Neutrophil (primary cell): ENCODE results near the gene HOXC9.

Source experiments
- H3K27ac ChIP-seq: fragments of 200-600 bp; sonication (generic); 2 replicates; pipeline ENCODE4 v1.5.1; 2016; ENCODE audit warnings: mild to moderate bottlenecking, moderate library complexity
- H3K27me3 ChIP-seq: fragments of 200-600 bp; sonication (generic); 2 replicates; pipeline ENCODE4 v1.6.0; 2016; ENCODE audit warnings: mild to moderate bottlenecking
- H3K36me3 ChIP-seq: fragments of 200-600 bp; sonication (generic); 2 replicates; pipeline ENCODE4 v1.5.1; 2017
- H3K4me1 ChIP-seq, 2 experiments: fragments of 200-600 bp in 1 of 2; sonication (generic) in 1 of 2; 1 replicate in 1 of 2; 2 replicates in 1 of 2; pipeline versions ENCODE4 v1.5.1 to v1.6.1; 2013 to 2016; ENCODE audit warnings: low read depth in 1 of 2, low read length in 1 of 2, mild to moderate bottlenecking in 1 of 2, moderate library complexity in 1 of 2; ENCODE audit not compliant: control insufficient read depth in 1 of 2, insufficient read depth in 1 of 2
- H3K4me3 ChIP-seq, 2 experiments: fragments of 200-600 bp in 1 of 2; sonication (generic) in 1 of 2; 1 replicate in 1 of 2; 2 replicates in 1 of 2; pipeline ENCODE4 v1.5.1; 2013 to 2016; ENCODE audit warnings: low read depth in 1 of 2, low read length in 1 of 2, mild to moderate bottlenecking in 1 of 2, moderate library complexity in 1 of 2
- H3K9me3 ChIP-seq: fragments of 200-600 bp; sonication (generic); 2 replicates; pipeline ENCODE4 v1.5.1; 2016
- CTCF ChIP-seq: fragments of 200-600 bp; sonication (generic); IDR thresholded peaks from 2 replicates; pipeline ENCODE4 v1.5.1; 2016; ENCODE audit warnings: antibody characterized with exemption

The HOXC9 gene

GRCh38 chr12:54001283-54002187, 1.6 kb downstream of the HOXC9 start:
- no peak for TF ChIP-seq CTCF
- H3K27ac ChIP-seq, result no peak overlapping the region
- H3K4me3 ChIP-seq, result no peak overlapping the region
- H3K4me1 ChIP-seq, result peaks cover 5 to 17% of the 10 kb centered on the region in 2 experiments
- H3K27me3 ChIP-seq, result peaks cover 100% of the 10 kb centered on the region
- no peaks in the 10 kb centered on the region for H3K9me3 ChIP-seq
- H3K36me3 ChIP-seq, result no peaks in the 10 kb centered on the region

- Histone ChIP-seq H3K4me1 (peaks cover 13 to 25% of the 10 kb centered on the region in 2 experiments), H3K36me3 (no peaks in the 10 kb centered on the region), H3K9me3 (no peaks in the 10 kb centered on the region), H3K4me3 (no peak overlapping the region), H3K27me3 (peaks cover 100% of the 10 kb centered on the region), H3K27ac (no peak overlapping the region)
- no peak for TF ChIP-seq CTCF
Measured at GRCh38 chr12:54002278-54002914, 2.4 kb downstream of the HOXC9 start.

GRCh38 chr12:54002915-54003389, 3.0 kb downstream of the HOXC9 start:
- H3K27me3 ChIP-seq, result peaks cover 100% of the 10 kb centered on the region
- H3K4me1 ChIP-seq, result peaks cover 17 to 29% of the 10 kb centered on the region in 2 experiments
- no peak for TF ChIP-seq CTCF
- no peak overlapping the region for H3K27ac ChIP-seq
- no peaks in the 10 kb centered on the region for H3K9me3 ChIP-seq
- no peak overlapping the region for H3K4me3 ChIP-seq
- H3K36me3 ChIP-seq, result no peaks in the 10 kb centered on the region

- no peaks in the 10 kb centered on the region for H3K9me3 ChIP-seq
- H3K36me3 ChIP-seq, result no peaks in the 10 kb centered on the region
- no peak overlapping the region for H3K27ac ChIP-seq
- no peak for TF ChIP-seq CTCF
- peaks cover 100% of the 10 kb centered on the region for H3K27me3 ChIP-seq
- no peak overlapping the region for H3K4me3 ChIP-seq
- H3K4me1 ChIP-seq, result peaks cover 17 to 29% of the 10 kb centered on the region in 2 experiments
Measured at GRCh38 chr12:54003625-54004024, 3.7 kb downstream of the HOXC9 start.

GRCh38 chr12:54004063-54004840, 4.3 kb downstream of the HOXC9 start:
- no peaks in the 10 kb centered on the region for H3K36me3 ChIP-seq
- peaks cover 18 to 32% of the 10 kb centered on the region in 2 experiments for H3K4me1 ChIP-seq
- no peaks in the 10 kb centered on the region for H3K9me3 ChIP-seq
- H3K4me3 ChIP-seq, result no peak overlapping the region
- no peak overlapping the region for H3K27ac ChIP-seq
- peaks cover 100% of the 10 kb centered on the region for H3K27me3 ChIP-seq
- TF ChIP-seq CTCF, result no peak
